Mesodermal cell (in vitro differentiated cells): ENCODE measurements around the gene ESYT2.

Source experiments
- H3K27ac ChIP-seq: 2 replicates; pipeline ENCODE4 v1.7.0; 2013; ENCODE audit warnings: mild to moderate bottlenecking, low read depth, low read length, moderate library complexity; ENCODE audit not compliant: severe bottlenecking
- H3K36me3 ChIP-seq: 2 replicates; pipeline ENCODE4 v1.7.1; 2013; ENCODE audit warnings: mild to moderate bottlenecking, low read length, moderate library complexity; ENCODE audit not compliant: control insufficient read depth, insufficient read depth
- H3K4me1 ChIP-seq: one replicate; pipeline ENCODE4 v1.7.1; 2013; ENCODE audit warnings: mild to moderate bottlenecking, low read length; ENCODE audit not compliant: insufficient read depth, control insufficient read depth, poor library complexity, severe bottlenecking
- H3K4me3 ChIP-seq: 2 replicates; pipeline ENCODE4 v1.7.0; 2013; ENCODE audit warnings: low read length, control low read depth, mild to moderate bottlenecking; ENCODE audit not compliant: insufficient read depth, poor library complexity, severe bottlenecking; ENCODE audit errors: extremely low read depth
- H3K9me3 ChIP-seq: 2 replicates; pipeline ENCODE4 v1.7.1; 2013; ENCODE audit warnings: mild to moderate bottlenecking, low read length, moderate library complexity; ENCODE audit not compliant: control insufficient read depth
- WGBS, 2 experiments: methylation state at CpG; one replicate each; pipeline ENCODE4 v1.1.5; 2013; ENCODE audit warnings: missing lambda C conversion rate in 2 of 2; ENCODE audit not compliant: insufficient coverage in 2 of 2; 5-methylcytosine and 5-hydroxymethylcytosine counted together

Gene ESYT2

DNA sequence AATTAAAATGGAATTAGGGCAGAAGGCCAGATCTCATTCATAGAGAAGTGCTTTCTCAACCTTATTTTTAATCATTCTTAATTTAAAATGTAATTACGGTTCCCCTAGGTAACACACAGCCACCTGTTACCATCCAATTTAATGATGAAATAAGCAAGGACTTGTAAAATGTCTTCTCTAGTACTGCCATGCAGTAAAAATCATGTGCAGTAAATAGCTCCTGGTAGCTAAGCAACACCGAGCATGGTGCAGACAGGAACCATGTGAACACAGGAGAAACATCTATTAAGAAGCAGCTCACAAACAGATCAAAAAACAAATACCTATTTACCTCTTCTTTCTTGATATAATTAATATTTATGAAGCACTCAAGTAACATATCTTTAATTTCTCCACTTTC lies 139.8 kb downstream of the ESYT2 start:
- Histone ChIP-seq H3K4me1 (no peaks in the 10 kb centered on the region), H3K27ac (no peak overlapping the region), H3K4me3 (no peak overlapping the region), H3K36me3 (peaks cover 63% of the 10 kb centered on the region), H3K9me3 (no peaks in the 10 kb centered on the region)
- WGBS, 2 experiments, result no CpG with 5 or more reads among the region's 2 CpGs

DNA sequence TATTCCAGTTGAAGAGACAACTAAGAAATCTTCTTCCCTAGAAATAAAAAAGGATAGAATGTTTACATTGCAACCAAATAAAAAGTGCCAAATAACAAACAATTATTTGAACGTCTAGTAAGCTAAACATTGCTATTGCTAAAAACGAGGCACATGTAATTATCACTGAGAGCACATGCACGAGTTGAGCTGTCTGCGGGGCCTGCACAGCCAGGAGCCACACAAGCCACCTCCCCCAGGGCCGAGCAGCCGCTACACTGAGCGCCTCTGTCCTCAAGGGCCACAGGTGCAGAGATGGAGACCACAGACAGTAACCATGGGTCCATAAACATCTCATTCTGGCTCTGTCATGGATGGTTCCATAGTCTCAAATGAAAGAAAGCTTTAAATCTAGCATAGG lies 141.9 kb downstream of the ESYT2 start:
- 94% methylated on average over 7 of the region's 7 CpGs for WGBS, 2 experiments
- Histone ChIP-seq H3K36me3 (peaks cover 77% of the 10 kb centered on the region), H3K4me1 (no peaks in the 10 kb centered on the region)

DNA sequence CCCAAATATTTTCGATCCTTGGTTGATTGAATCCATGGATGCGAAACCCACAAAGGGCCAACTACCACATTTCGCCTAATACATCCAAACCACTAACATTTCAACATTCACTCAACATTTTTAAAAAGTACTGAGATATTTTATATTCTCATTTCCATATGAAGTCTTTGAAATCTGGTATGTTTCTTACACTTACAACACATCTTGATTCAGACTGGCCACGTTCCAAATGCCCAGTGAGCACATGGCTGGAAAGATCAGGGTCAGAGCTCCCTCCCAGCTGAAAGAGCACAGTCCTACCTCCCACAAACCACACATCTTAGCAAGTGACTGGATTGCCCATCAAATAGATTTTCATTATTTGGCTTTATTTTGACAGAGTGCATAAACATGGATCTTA lies 143.6 kb downstream of the ESYT2 start:
- H3K36me3 ChIP-seq, result peaks cover 74% of the 10 kb centered on the region
- H3K9me3 ChIP-seq, result no peaks in the 10 kb centered on the region
- WGBS, 2 experiments, result 100% methylated on average over 1 of the region's 4 CpGs
- H3K4me3 ChIP-seq, result no peak overlapping the region
- H3K27ac ChIP-seq, result no peak overlapping the region
- H3K4me1 ChIP-seq, result no peaks in the 10 kb centered on the region

More for the DNA sequence above, 141.9 kb downstream of the ESYT2 start:
- Histone ChIP-seq H3K9me3 (no peaks in the 10 kb centered on the region), H3K27ac (no peak overlapping the region), H3K4me3 (no peak overlapping the region)

DNA sequence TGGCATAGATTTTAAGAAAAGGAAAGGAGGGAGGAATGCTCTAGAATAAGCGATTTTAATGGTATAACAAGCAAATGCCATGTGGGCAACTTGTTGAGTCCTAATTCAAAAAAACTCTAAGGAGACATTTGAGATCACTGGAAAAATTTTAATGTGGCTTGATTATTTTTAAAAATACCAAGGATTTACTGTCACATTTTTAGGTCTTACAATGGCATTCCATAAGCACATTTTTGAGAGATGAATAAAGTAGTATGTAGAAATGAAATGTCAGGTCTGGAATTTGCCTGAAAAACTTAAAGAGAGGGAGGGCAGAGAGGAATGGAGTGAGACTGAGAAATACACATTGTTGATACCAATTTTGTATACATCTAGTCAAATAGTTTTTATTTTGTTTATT lies 145.0 kb downstream of the ESYT2 start:
- WGBS, 2 experiments, result 88 to 100% methylated on average over 1 of the region's 1 CpG

DNA sequence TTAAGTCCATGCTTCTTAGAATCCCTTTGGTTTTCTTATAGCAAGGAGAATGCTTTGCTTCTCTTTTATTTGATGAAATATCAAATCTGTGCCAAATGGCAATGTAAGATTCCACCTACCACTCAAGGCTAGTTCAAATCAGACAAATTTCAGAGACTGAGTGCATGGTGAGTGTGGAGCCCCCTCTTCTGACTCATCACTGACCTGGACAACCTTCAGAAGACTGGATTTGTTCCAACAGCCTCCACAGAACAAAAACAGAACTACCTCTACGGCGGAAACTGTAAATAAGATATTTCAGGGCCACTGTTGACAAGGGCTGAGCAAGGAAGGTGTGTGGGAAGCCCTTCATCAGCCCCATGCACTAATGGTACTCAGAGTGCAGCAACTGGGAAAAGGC lies 145.8 kb downstream of the ESYT2 start:
- Histone ChIP-seq H3K9me3 (no peaks in the 10 kb centered on the region), H3K27ac (no peak overlapping the region), H3K4me1 (no peaks in the 10 kb centered on the region), H3K36me3 (peaks cover 78% of the 10 kb centered on the region), H3K4me3 (no peak overlapping the region)
- 100% methylated on average over 1 of the region's 2 CpGs; no CpG with 5 or more reads in 1 of the 2 experiments for WGBS, 2 experiments

More for the DNA sequence above, 145.0 kb downstream of the ESYT2 start:
- Histone ChIP-seq H3K4me3 (no peak overlapping the region), H3K27ac (no peak overlapping the region), H3K4me1 (no peaks in the 10 kb centered on the region), H3K9me3 (no peaks in the 10 kb centered on the region), H3K36me3 (peaks cover 76% of the 10 kb centered on the region)

DNA sequence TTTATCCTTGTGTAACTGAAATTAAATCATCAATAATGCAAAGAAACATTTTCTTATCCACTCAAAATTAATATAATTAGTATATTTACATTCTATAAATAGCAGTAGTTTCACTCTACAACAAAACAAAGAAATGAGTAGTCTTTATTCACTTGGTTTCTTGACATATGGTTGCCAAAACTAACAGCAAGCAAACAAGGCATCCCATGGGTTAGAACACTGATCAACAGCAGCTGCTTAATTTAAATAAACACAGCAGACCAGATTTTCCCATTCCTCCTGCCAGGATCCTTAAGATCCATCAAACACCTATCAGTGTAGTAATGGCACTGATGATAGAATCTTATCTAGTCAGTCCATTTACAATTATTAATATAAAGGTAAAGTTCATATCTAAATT lies 146.9 kb downstream of the ESYT2 start:
- Histone ChIP-seq H3K27ac (no peak overlapping the region), H3K4me1 (no peaks in the 10 kb centered on the region), H3K4me3 (no peak overlapping the region), H3K9me3 (no peaks in the 10 kb centered on the region), H3K36me3 (peaks cover 78% of the 10 kb centered on the region)
